22Rv1 (cell line): ENCODE data around the gene TRIM9.

Experiments used
- ZFX ChIP-seq: fragments of 450-650 bp; IDR thresholded peaks from 2 replicates; pipeline ENCODE4 v1.6.1; 2017; ENCODE audit warnings: antibody characterized with exemption, borderline replicate concordance
- TF ChIP-seq, protein P1 (sequence below): fragments of 450-650 bp; IDR thresholded peaks from 2 replicates; pipeline ENCODE4 v1.5.1; 2017; ENCODE audit warnings: mild to moderate bottlenecking

DNA sequence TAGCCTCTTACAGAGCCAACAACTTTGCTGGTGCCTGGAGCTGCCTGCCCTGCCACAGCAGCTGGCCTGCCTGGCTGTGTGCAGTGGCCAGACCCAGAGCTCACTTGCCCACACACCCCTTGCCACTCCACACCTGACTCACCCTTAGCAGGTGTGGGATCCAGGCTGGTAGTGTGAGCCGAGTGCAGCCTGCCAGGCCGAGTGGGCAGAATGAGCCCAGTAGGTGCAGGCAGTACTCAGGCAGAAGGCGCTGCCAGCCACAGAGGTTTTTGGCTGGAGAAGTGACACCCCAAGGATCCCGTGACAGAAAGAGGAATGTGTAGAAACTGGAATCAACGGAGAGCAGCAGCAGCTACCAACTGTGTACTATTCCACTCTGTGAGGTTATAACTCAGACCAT lies 120.8 kb downstream of the TRIM9 start:
- TF ChIP-seq, protein P1, sequence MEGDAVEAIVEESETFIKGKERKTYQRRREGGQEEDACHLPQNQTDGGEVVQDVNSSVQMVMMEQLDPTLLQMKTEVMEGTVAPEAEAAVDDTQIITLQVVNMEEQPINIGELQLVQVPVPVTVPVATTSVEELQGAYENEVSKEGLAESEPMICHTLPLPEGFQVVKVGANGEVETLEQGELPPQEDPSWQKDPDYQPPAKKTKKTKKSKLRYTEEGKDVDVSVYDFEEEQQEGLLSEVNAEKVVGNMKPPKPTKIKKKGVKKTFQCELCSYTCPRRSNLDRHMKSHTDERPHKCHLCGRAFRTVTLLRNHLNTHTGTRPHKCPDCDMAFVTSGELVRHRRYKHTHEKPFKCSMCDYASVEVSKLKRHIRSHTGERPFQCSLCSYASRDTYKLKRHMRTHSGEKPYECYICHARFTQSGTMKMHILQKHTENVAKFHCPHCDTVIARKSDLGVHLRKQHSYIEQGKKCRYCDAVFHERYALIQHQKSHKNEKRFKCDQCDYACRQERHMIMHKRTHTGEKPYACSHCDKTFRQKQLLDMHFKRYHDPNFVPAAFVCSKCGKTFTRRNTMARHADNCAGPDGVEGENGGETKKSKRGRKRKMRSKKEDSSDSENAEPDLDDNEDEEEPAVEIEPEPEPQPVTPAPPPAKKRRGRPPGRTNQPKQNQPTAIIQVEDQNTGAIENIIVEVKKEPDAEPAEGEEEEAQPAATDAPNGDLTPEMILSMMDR: no peak
- TF ChIP-seq ZFX: no peak
